MV-4-11 (cell line): Measurements from ENCODE around the gene METTL13.
A peak's percentile ranks its signal among the peaks of the same experiment; 100 is the strongest.

Source experiments
- DNase-seq: peaks from one replicate; lab custom pipeline; 2025; lab: John Stamatoyannopoulos, UW

The METTL13 gene

GRCh38 chr1:171781176-171781875, at the start of gene METTL13:
Gene METTL13 (plus strand): TSS chr1:171781660. CDS start chr1:171781968, 308 bp downstream.
- peak; percentile 99 for DNase-seq

- peak; percentile 57 for DNase-seq
These were observed 45.3 kb upstream of the METTL13 start for GRCh38 chr1:171736196-171736595.

- no peak for DNase-seq
These were observed 42.5 kb upstream of the METTL13 start for GRCh38 chr1:171738911-171739310.

GRCh38 chr1:171739656-171740055, 41.8 kb upstream of the METTL13 start:
- DNase-seq: no peak

- no peak for DNase-seq
These were observed 41.0 kb upstream of the METTL13 start for GRCh38 chr1:171740356-171740863.

- peak; percentile 33 for DNase-seq
These were observed 40.2 kb upstream of the METTL13 start for GRCh38 chr1:171740987-171741871.

GRCh38 chr1:171741872-171742576, 39.4 kb upstream of the METTL13 start, which contains the start of gene VAMP4:
Gene VAMP4 (minus strand): TSS chr1:171742065. CDS start chr1:171738414, 3,651 bp downstream.
- peak; percentile 75 for DNase-seq

GRCh38 chr1:171742577-171742922, 38.9 kb upstream of the METTL13 start:
- DNase-seq: no peak

GRCh38 chr1:171743081-171743870, 38.2 kb upstream of the METTL13 start:
- no peak for DNase-seq

GRCh38 chr1:171744986-171745385, 36.5 kb upstream of the METTL13 start:
- peak; percentile 74 for DNase-seq

GRCh38 chr1:171748651-171749050, 32.8 kb upstream of the METTL13 start:
- no peak for DNase-seq

GRCh38 chr1:171751221-171751620, 30.2 kb upstream of the METTL13 start:
- DNase-seq: no peak

GRCh38 chr1:171753182-171753581, 28.3 kb upstream of the METTL13 start:
- no peak for DNase-seq

- DNase-seq: no peak
These were observed 27.6 kb upstream of the METTL13 start for GRCh38 chr1:171753685-171754352.

- no peak for DNase-seq
These were observed 27.1 kb upstream of the METTL13 start for GRCh38 chr1:171754353-171754705.

- DNase-seq: no peak
These were observed 26.5 kb upstream of the METTL13 start for GRCh38 chr1:171754971-171755370.

- DNase-seq: no peak
These were observed 24.6 kb upstream of the METTL13 start for GRCh38 chr1:171756856-171757255.

- no peak for DNase-seq
These were observed 23.4 kb upstream of the METTL13 start for GRCh38 chr1:171758011-171758410.

- no peak for DNase-seq
These were observed 19.3 kb upstream of the METTL13 start for GRCh38 chr1:171762143-171762563.

GRCh38 chr1:171763764-171764163, 17.7 kb upstream of the METTL13 start:
- DNase-seq: no peak

GRCh38 chr1:171769171-171769570, 12.3 kb upstream of the METTL13 start:
- no peak for DNase-seq
